ENCODE results near the gene SLC5A2. TPM values are rescaled to one million over a fixed set of nuclear protein-coding genes. Genes with fewer than 3 reads are reported as not detected.

SLC5A2 gene
- total and polyA plus RNA-seq, 2 of the 13 experiments (the other 11 are each of a cell fraction or from before 2014, with no cell fraction given): 0.24 to 0.97 TPM

DNA sequence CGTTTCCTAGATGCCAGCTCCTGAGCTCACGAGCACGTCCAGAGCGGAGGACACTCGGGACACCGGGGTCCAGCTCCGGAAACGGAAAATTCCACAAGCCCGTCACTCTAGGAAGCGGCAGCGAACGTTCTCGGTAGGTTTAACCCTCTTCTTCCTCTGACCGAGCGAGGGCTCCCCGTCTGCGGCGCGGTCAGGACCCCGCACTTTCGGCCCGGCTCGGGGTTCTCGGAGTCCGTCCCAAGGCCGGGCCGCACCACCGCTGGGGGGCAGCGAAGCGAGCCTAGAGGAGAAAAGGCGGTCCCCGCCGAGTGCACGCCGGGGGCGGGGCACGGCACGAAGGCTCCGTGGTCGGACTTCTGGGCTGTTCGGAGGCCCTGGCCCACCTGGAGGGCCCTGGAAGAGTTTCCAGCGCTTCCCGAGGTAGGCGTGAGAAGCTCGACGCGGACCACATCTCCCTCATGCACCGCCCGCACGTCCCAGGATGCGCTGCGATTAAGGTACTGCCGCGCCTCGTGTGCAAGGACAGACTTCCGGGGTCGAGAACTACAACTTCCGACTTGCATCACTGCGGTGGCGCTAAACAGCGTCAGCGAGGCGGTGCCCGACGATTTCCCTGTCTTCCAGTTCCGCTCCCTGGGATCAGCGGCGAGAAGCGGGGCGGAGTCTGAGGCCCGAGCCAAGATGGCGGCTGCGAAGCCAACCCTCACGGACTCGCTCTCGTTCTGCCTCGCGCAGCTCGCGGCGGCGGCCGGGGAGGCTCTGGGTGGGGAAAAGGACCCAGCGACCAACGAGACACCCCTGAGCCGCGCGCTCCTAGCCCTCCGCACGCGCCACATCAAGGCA is 23.9 kb upstream of the SLC5A2 start, which contains the start of gene ARMC5 (continued):
- TF ChIP-seq, protein P1, sequence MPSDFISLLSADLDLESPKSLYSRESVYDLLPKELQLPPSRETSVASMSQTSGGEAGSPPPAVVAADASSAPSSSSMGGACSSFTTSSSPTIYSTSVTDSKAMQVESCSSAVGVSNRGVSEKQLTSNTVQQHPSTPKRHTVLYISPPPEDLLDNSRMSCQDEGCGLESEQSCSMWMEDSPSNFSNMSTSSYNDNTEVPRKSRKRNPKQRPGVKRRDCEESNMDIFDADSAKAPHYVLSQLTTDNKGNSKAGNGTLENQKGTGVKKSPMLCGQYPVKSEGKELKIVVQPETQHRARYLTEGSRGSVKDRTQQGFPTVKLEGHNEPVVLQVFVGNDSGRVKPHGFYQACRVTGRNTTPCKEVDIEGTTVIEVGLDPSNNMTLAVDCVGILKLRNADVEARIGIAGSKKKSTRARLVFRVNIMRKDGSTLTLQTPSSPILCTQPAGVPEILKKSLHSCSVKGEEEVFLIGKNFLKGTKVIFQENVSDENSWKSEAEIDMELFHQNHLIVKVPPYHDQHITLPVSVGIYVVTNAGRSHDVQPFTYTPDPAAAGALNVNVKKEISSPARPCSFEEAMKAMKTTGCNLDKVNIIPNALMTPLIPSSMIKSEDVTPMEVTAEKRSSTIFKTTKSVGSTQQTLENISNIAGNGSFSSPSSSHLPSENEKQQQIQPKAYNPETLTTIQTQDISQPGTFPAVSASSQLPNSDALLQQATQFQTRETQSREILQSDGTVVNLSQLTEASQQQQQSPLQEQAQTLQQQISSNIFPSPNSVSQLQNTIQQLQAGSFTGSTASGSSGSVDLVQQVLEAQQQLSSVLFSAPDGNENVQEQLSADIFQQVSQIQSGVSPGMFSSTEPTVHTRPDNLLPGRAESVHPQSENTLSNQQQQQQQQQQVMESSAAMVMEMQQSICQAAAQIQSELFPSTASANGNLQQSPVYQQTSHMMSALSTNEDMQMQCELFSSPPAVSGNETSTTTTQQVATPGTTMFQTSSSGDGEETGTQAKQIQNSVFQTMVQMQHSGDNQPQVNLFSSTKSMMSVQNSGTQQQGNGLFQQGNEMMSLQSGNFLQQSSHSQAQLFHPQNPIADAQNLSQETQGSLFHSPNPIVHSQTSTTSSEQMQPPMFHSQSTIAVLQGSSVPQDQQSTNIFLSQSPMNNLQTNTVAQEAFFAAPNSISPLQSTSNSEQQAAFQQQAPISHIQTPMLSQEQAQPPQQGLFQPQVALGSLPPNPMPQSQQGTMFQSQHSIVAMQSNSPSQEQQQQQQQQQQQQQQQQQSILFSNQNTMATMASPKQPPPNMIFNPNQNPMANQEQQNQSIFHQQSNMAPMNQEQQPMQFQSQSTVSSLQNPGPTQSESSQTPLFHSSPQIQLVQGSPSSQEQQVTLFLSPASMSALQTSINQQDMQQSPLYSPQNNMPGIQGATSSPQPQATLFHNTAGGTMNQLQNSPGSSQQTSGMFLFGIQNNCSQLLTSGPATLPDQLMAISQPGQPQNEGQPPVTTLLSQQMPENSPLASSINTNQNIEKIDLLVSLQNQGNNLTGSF (CRISPR knock-in tag; IDR thresholded peaks at IDR 0.05): peak; percentile 67
- TF ChIP-seq ARNT2 (CRISPR knock-in tag; IDR thresholded peaks at IDR 0.05; ENCODE audit: low read depth): peak; percentile 59
- no peak for TF ChIP-seq U2AF2 (IDR thresholded peaks at IDR 0.05; ENCODE audit: low read depth, low read length)
- TF ChIP-seq GATAD2A (CRISPR knock-in tag; IDR thresholded peaks at IDR 0.05): peak; percentile 66
- TF ChIP-seq, protein P2, sequence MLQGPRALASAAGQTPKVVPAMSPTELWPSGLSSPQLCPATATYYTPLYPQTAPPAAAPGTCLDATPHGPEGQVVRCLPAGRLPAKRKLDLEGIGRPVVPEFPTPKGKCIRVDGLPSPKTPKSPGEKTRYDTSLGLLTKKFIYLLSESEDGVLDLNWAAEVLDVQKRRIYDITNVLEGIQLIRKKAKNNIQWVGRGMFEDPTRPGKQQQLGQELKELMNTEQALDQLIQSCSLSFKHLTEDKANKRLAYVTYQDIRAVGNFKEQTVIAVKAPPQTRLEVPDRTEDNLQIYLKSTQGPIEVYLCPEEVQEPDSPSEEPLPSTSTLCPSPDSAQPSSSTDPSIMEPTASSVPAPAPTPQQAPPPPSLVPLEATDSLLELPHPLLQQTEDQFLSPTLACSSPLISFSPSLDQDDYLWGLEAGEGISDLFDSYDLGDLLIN (CRISPR knock-in tag; IDR thresholded peaks at IDR 0.05; ENCODE audit: borderline replicate concordance): peak; percentile 97
- TF ChIP-seq, protein P3, sequence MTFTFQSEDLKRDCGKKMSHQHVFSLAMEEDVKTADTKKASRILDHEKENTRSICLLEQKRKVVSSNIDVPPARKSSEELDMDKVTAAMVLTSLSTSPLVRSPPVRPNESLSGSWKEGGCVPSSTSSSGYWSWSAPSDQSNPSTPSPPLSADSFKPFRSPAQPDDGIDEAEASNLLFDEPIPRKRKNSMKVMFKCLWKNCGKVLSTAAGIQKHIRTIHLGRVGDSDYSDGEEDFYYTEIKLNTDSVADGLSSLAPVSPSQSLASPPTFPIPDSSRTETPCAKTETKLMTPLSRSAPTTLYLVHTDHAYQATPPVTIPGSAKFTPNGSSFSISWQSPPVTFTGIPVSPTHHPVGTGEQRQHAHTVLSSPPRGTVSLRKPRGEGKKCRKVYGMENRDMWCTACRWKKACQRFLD (CRISPR knock-in tag; IDR thresholded peaks at IDR 0.05; ENCODE audit: borderline replicate concordance): peak; percentile 87
- TF ChIP-seq KMT2B (CRISPR knock-in tag; IDR thresholded peaks at IDR 0.05): peak; percentile 69
- TF ChIP-seq CBX5 (CRISPR knock-in tag; IDR thresholded peaks at IDR 0.05; ENCODE audit: borderline replicate concordance): peak; percentile 80; the same call in 1 of the 2 replicates
- peak; percentile 65; the same call in 1 of the 2 replicates for TF ChIP-seq XBP1 (CRISPR knock-in tag; IDR thresholded peaks at IDR 0.05)
- TF ChIP-seq ZNF616 (CRISPR knock-in tag; IDR thresholded peaks at IDR 0.05; ENCODE audit: low read depth): peak; percentile 71; the same call in 1 of the 2 replicates
- TF ChIP-seq ZMYM4 (CRISPR knock-in tag; IDR thresholded peaks at IDR 0.05): peak; percentile 74; the same call in 1 of the 2 replicates
- TF ChIP-seq, protein P4, sequence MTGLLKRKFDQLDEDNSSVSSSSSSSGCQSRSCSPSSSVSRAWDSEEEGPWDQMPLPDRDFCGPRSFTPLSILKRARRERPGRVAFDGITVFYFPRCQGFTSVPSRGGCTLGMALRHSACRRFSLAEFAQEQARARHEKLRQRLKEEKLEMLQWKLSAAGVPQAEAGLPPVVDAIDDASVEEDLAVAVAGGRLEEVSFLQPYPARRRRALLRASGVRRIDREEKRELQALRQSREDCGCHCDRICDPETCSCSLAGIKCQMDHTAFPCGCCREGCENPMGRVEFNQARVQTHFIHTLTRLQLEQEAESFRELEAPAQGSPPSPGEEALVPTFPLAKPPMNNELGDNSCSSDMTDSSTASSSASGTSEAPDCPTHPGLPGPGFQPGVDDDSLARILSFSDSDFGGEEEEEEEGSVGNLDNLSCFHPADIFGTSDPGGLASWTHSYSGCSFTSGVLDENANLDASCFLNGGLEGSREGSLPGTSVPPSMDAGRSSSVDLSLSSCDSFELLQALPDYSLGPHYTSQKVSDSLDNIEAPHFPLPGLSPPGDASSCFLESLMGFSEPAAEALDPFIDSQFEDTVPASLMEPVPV (CRISPR knock-in tag; IDR thresholded peaks at IDR 0.05): peak; percentile 98
- no peak for TF ChIP-seq GZF1 (CRISPR knock-in tag; IDR thresholded peaks at IDR 0.05)
- TF ChIP-seq, protein P5, sequence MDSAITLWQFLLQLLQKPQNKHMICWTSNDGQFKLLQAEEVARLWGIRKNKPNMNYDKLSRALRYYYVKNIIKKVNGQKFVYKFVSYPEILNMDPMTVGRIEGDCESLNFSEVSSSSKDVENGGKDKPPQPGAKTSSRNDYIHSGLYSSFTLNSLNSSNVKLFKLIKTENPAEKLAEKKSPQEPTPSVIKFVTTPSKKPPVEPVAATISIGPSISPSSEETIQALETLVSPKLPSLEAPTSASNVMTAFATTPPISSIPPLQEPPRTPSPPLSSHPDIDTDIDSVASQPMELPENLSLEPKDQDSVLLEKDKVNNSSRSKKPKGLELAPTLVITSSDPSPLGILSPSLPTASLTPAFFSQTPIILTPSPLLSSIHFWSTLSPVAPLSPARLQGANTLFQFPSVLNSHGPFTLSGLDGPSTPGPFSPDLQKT (CRISPR knock-in tag; IDR thresholded peaks at IDR 0.05; ENCODE audit: borderline replicate concordance): 0 out of 2 replicates have a peak, but pooled peaks have one; percentile 77
- TF ChIP-seq, protein P6, sequence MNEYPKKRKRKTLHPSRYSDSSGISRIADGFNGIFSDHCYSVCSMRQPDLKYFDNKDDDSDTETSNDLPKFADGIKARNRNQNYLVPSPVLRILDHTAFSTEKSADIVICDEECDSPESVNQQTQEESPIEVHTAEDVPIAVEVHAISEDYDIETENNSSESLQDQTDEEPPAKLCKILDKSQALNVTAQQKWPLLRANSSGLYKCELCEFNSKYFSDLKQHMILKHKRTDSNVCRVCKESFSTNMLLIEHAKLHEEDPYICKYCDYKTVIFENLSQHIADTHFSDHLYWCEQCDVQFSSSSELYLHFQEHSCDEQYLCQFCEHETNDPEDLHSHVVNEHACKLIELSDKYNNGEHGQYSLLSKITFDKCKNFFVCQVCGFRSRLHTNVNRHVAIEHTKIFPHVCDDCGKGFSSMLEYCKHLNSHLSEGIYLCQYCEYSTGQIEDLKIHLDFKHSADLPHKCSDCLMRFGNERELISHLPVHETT (CRISPR knock-in tag; conservative IDR thresholded peaks at IDR 0.05): peak; percentile 90; the same call in 1 of the 2 replicates
- TF ChIP-seq ZNF205 (CRISPR knock-in tag; IDR thresholded peaks at IDR 0.05): peak; percentile 82
